ENCODE data around the gene UROC1.

DNA sequence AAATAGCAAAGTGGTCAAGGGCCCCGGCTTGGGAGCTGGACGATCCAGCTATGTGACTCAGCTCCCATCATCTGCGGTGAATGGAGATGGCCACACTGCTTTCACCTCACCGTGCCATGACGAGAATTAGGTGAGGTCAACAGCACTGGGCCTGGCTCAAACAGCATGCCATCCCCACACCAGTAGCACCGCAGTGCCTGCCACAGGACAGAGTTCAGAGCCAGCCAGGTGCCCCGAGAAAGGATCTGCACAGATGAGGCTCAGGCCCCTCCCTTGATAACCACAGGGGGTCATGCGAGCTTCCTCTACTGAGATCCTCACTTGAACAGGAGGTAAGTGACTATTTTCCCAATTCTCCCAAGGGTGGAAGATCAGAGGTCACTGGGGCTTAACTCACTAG lies 71.3 kb downstream of the UROC1 start:
- no peak for TF ChIP-seq POLR2AphosphoS5 (IDR thresholded peaks at IDR 0.05; ENCODE audit: borderline replicate concordance, low read depth, low read length)
- no peak for TF ChIP-seq EZH2 (IDR thresholded peaks at IDR 0.05)

All from SK-N-MC (cell line).